Erythroblast (primary cell): ENCODE measurements around the gene SF3A1.

Source experiments
- GATA1 ChIP-seq: IDR thresholded peaks from 2 replicates; pipeline ENCODE4 v1.6.1; 2011; ENCODE audit warnings: low read depth, mild to moderate bottlenecking, control low read depth, low read length, moderate library complexity
- POLR2A ChIP-seq: IDR thresholded peaks from 2 replicates; pipeline ENCODE4 v1.6.1; 2011; ENCODE audit warnings: mild to moderate bottlenecking, low read length

- no peak for TF ChIP-seq GATA1
- TF ChIP-seq POLR2A: no peak
These were observed 62.6 kb downstream of the SF3A1 start for GRCh38 chr22:30294066-30294465.
